ENCODE results near the gene EDA.

Gene EDA

GRCh38 chrX:70029863-70030262 is 413.9 kb downstream of the EDA start:
- FAIRE-seq = no peak

- no peak for FAIRE-seq
These were observed 414.4 kb downstream of the EDA start for GRCh38 chrX:70030301-70030767.

- FAIRE-seq = no peak
These were observed 416.9 kb downstream of the EDA start for GRCh38 chrX:70032792-70033191.

- FAIRE-seq = no peak
These were observed 417.6 kb downstream of the EDA start for GRCh38 chrX:70033348-70034051.

GRCh38 chrX:70034646-70035045 is 418.7 kb downstream of the EDA start:
- FAIRE-seq = no peak

- no peak for FAIRE-seq
These were observed 422.6 kb downstream of the EDA start for GRCh38 chrX:70038515-70038914.

- no peak for FAIRE-seq
These were observed 423.0 kb downstream of the EDA start for GRCh38 chrX:70038951-70039350.

- no peak for FAIRE-seq
These were observed 423.8 kb downstream of the EDA start for GRCh38 chrX:70039758-70040157.

GRCh38 chrX:70041993-70042392 is 426.1 kb downstream of the EDA start:
- FAIRE-seq = no peak

- FAIRE-seq = no peak
These were observed 426.8 kb downstream of the EDA start for GRCh38 chrX:70042399-70043371.

- no peak for FAIRE-seq
These were observed 427.8 kb downstream of the EDA start for GRCh38 chrX:70043685-70044084.

- FAIRE-seq = no peak
These were observed 428.8 kb downstream of the EDA start for GRCh38 chrX:70044541-70045245.

- FAIRE-seq = peak; percentile 94
These were observed 431.1 kb downstream of the EDA start for GRCh38 chrX:70046978-70047377.

GRCh38 chrX:70049406-70049805 is 433.5 kb downstream of the EDA start:
- FAIRE-seq = no peak

- FAIRE-seq = no peak
These were observed 434.0 kb downstream of the EDA start, which contains the start of gene AWAT2 for GRCh38 chrX:70049925-70050324. Gene AWAT2 (minus strand): TSS chrX:70049938. CDS start chrX:70049932, 6 bp downstream.

GRCh38 chrX:70052895-70053615 is 437.1 kb downstream of the EDA start:
- no peak for FAIRE-seq

- FAIRE-seq = no peak
These were observed 438.5 kb downstream of the EDA start for GRCh38 chrX:70054391-70054790.

- FAIRE-seq = no peak
These were observed 446.2 kb downstream of the EDA start, which contains the start of gene OTUD6A for GRCh38 chrX:70062076-70062475. Gene OTUD6A (plus strand): TSS chrX:70062457. CDS start chrX:70062525, 68 bp downstream.

GRCh38 chrX:70062961-70063550 is 447.1 kb downstream of the EDA start:
- FAIRE-seq = no peak

- no peak for FAIRE-seq
These were observed 450.7 kb downstream of the EDA start for GRCh38 chrX:70066646-70067045.

- no peak for FAIRE-seq
These were observed 463.4 kb downstream of the EDA start for GRCh38 chrX:70079297-70079696.

- no peak for FAIRE-seq
These were observed 464.0 kb downstream of the EDA start for GRCh38 chrX:70079870-70080269.
